Astrocyte (in vitro differentiated cells and primary cell): Measurements from ENCODE around the gene LIN28B. TPM values are rescaled to one million over a fixed set of nuclear protein-coding genes. Genes with fewer than 3 reads are reported as not detected.
A peak's percentile ranks its signal among the peaks of the same experiment; 100 is the strongest.

ENCODE experiments used
- DNase-seq: peaks from one replicate; pipeline ENCODE4 v3.0.0-alpha.2; 2010; ENCODE audit warnings: low read depth
- FAIRE-seq: peaks from 2 replicates; lab custom pipeline; 2011; peaks lifted over from hg19 to GRCh38; lab: Jason Lieb, UNC
- H2AFZ ChIP-seq: 2 replicates; pipeline ENCODE4 v1.6.0; 2012; ENCODE audit warnings: low read depth, low read length, inconsistent platforms
- H3K27ac ChIP-seq: 2 replicates; pipeline ENCODE4 v1.5.1; 2011; ENCODE audit warnings: low read depth, low read length, inconsistent platforms
- H3K27me3 ChIP-seq: 2 replicates; pipeline ENCODE4 v1.6.0; 2011; ENCODE audit warnings: low read length, inconsistent platforms; ENCODE audit not compliant: insufficient read depth
- H3K36me3 ChIP-seq: 2 replicates; pipeline ENCODE4 v1.5.1; 2011; ENCODE audit warnings: low read length, inconsistent platforms; ENCODE audit not compliant: insufficient read depth
- H3K4me1 ChIP-seq: 2 replicates; pipeline ENCODE4 v1.5.1; 2011; ENCODE audit warnings: low read length, inconsistent platforms; ENCODE audit not compliant: insufficient read depth
- H3K4me2 ChIP-seq: 2 replicates; pipeline ENCODE4 v1.6.0; 2012; ENCODE audit warnings: low read length, inconsistent platforms
- H3K4me3 ChIP-seq: 2 replicates; pipeline ENCODE4 v1.5.1; 2011; ENCODE audit warnings: low read depth, mild to moderate bottlenecking, low read length, inconsistent platforms; ENCODE audit not compliant: insufficient read depth
- H3K79me2 ChIP-seq: 2 replicates; pipeline ENCODE4 v1.6.0; 2012; ENCODE audit warnings: mild to moderate bottlenecking, low read length, inconsistent platforms; ENCODE audit not compliant: insufficient read depth
- H3K9ac ChIP-seq: 2 replicates; pipeline ENCODE4 v1.6.0; 2012; ENCODE audit warnings: mild to moderate bottlenecking, low read length, inconsistent platforms
- H3K9me3 ChIP-seq: 2 replicates; pipeline ENCODE4 v1.5.1; 2012; ENCODE audit warnings: low read depth, mild to moderate bottlenecking, low read length, inconsistent platforms; ENCODE audit not compliant: insufficient read depth
- H4K20me1 ChIP-seq: 2 replicates; pipeline ENCODE4 v1.6.0; 2012; ENCODE audit warnings: low read length, inconsistent platforms; ENCODE audit not compliant: insufficient read depth
- H3K27ac Mint-ChIP-seq: one replicate; pipeline ENCODE4 v1.8.0; 2021; ENCODE audit warnings: mild to moderate bottlenecking, mixed read lengths; ENCODE audit not compliant: unreplicated experiment
- H3K27me3 Mint-ChIP-seq: one replicate; pipeline ENCODE4 v1.8.0; 2021; ENCODE audit warnings: low read depth, mixed read lengths; ENCODE audit not compliant: unreplicated experiment
- H3K36me3 Mint-ChIP-seq: one replicate; pipeline ENCODE4 v1.8.0; 2021; ENCODE audit warnings: low read depth, mixed read lengths; ENCODE audit not compliant: unreplicated experiment
- H3K4me1 Mint-ChIP-seq: one replicate; pipeline ENCODE4 v1.8.0; 2021; ENCODE audit warnings: low read depth, mixed read lengths; ENCODE audit not compliant: unreplicated experiment
- H3K4me3 Mint-ChIP-seq: one replicate; pipeline ENCODE4 v1.8.0; 2021; ENCODE audit warnings: mild to moderate bottlenecking, moderate library complexity, mixed read lengths; ENCODE audit not compliant: unreplicated experiment
- H3K9me3 Mint-ChIP-seq: one replicate; pipeline ENCODE4 v1.8.0; 2021; ENCODE audit warnings: mild to moderate bottlenecking, mixed read lengths; ENCODE audit not compliant: unreplicated experiment
- EZH2 ChIP-seq: IDR thresholded peaks from 2 replicates; pipeline ENCODE4 v1.6.1; 2012; ENCODE audit warnings: mild to moderate bottlenecking, low read length, inconsistent platforms; ENCODE audit not compliant: insufficient read depth
- total RNA-seq: library from RNA; stranded (reverse); gene quantifications from 2 replicates; pipeline ENCODE4 v1.2.1, GENCODE V29; 2021
- TF ChIP-seq, protein P1 (sequence below): IDR thresholded peaks from 2 replicates; pipeline ENCODE4 v1.5.1; 2011; ENCODE audit warnings: low read depth, mild to moderate bottlenecking, inconsistent platforms, low read length, moderate library complexity; ENCODE audit not compliant: insufficient read depth

LIN28B gene
- total RNA-seq, 1 donor from 2014 or later: 29.0 TPM

DNA sequence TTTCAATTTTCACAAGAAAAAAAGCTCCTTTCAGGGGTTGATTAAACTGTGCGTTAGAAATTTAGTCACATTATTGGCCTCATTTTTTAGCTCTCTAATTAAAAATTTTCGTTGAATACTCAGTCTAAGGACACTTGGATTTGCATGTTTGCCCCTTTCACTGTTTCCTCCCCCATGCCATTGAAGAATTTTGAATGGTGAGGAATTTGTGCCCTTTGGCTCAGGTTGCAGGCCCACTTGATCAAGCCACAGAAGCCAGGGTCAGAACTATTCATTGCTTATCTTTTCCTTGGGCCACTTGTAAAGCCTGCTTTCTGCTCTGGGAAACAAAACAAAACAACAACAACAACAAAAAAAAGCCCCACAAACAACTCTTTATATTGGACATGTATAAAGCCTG, 12.2 kb downstream of the LIN28B start:
- Mint-ChIP-seq H3K27me3 (no peaks in the 10 kb centered on the region), H3K9me3 (no peaks in the 10 kb centered on the region), H3K36me3 (no peaks in the 10 kb centered on the region), H3K4me3 (no peak overlapping the region), H3K27ac (peak overlapping the region; percentile 41), H3K4me1 (peaks cover 18% of the 10 kb centered on the region)
- no peaks in the 10 kb centered on the region for H3K9me3 ChIP-seq
- no peak overlapping the region for H3K4me2 ChIP-seq
- no peaks in the 10 kb centered on the region for H4K20me1 ChIP-seq
- no peaks in the 10 kb centered on the region for H3K27me3 ChIP-seq
- FAIRE-seq (no peak), DNase-seq (no peak)
- TF ChIP-seq EZH2: no peak
- TF ChIP-seq, protein P1, sequence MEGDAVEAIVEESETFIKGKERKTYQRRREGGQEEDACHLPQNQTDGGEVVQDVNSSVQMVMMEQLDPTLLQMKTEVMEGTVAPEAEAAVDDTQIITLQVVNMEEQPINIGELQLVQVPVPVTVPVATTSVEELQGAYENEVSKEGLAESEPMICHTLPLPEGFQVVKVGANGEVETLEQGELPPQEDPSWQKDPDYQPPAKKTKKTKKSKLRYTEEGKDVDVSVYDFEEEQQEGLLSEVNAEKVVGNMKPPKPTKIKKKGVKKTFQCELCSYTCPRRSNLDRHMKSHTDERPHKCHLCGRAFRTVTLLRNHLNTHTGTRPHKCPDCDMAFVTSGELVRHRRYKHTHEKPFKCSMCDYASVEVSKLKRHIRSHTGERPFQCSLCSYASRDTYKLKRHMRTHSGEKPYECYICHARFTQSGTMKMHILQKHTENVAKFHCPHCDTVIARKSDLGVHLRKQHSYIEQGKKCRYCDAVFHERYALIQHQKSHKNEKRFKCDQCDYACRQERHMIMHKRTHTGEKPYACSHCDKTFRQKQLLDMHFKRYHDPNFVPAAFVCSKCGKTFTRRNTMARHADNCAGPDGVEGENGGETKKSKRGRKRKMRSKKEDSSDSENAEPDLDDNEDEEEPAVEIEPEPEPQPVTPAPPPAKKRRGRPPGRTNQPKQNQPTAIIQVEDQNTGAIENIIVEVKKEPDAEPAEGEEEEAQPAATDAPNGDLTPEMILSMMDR: no peak
- H3K4me1 ChIP-seq: no peaks in the 10 kb centered on the region
- no peaks in the 10 kb centered on the region for H3K36me3 ChIP-seq
- no peaks in the 10 kb centered on the region for H3K79me2 ChIP-seq
- H3K4me3 ChIP-seq: no peak overlapping the region
- no peak overlapping the region for H3K9ac ChIP-seq
- no peak overlapping the region for H3K27ac ChIP-seq
- no peak overlapping the region for H2AFZ ChIP-seq

DNA sequence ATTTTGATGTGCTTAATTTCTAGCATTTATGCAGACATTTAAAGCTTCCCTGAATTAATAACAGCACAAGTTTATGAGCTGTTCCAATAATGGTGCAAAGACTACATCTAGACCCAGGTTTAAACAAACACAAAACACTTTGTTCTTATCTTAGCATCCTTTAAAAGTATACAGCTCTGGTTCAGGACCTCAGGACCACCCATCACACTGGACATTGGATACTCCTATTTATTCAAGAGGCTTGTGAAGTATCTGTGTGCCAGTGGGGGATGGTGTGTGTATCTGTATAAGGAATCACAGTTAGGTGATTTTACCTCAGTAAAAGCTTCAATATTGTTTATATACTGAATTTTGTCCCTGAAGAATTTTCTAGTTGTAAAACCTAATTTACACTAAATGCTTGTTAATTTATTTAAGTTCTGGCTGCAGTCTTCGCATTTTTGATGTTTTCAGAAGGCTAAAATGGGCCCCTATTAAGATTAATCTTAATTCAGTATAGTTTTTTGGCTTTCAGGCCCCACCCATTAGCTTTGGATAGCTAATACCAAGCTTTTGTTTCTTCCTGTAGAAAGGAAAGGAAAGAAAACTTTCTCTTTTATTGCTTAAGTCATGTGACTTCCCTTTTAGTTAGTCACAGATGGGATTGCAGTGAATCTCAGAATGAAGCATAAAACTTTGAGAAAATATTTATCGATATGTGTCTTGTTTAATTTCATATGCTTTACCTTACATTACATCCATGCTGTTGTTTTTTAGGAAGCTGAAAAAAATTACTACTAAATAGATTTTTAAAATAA, 13.1 kb downstream of the LIN28B start:
- Mint-ChIP-seq H3K27me3 (no peaks in the 10 kb centered on the region), H3K4me1 (peaks cover 18% of the 10 kb centered on the region), H3K4me3 (no peak overlapping the region), H3K27ac (peak overlapping the region; percentile 58), H3K36me3 (no peaks in the 10 kb centered on the region), H3K9me3 (no peaks in the 10 kb centered on the region)
- no peak overlapping the region for H3K27ac ChIP-seq
- H3K4me2 ChIP-seq: no peak overlapping the region
- no peak overlapping the region for H3K9ac ChIP-seq
- no peaks in the 10 kb centered on the region for H3K9me3 ChIP-seq
- no peak overlapping the region for H3K4me3 ChIP-seq
- no peaks in the 10 kb centered on the region for H4K20me1 ChIP-seq
- no peak overlapping the region for H2AFZ ChIP-seq
- TF ChIP-seq, protein P1: no peak
- no peak for TF ChIP-seq EZH2
- H3K27me3 ChIP-seq: no peaks in the 10 kb centered on the region
- no peaks in the 10 kb centered on the region for H3K79me2 ChIP-seq
- DNase-seq (no peak), FAIRE-seq (no peak)
- no peaks in the 10 kb centered on the region for H3K36me3 ChIP-seq
- no peaks in the 10 kb centered on the region for H3K4me1 ChIP-seq

DNA sequence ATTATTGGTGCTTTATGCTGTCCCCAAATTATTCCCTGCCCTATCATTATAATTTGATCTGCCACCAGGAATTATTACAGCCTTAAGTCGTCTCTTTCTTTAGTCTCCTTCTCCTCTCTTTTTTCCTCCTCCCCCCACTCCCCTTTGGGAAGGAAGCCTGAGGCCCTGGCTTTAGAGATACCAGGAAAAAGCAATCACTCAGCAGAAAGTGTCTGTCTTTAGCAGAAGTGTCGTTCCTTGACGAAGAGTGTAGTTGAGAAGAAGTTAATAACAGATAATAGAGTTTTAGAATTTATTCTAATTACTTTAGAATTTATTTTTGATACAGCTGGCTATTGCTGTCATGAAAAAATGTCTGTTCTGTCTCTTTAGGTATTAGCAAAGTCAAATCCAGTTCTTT, 16.5 kb downstream of the LIN28B start:
- Mint-ChIP-seq H3K4me1 (peaks cover 18% of the 10 kb centered on the region), H3K4me3 (no peak overlapping the region), H3K9me3 (no peaks in the 10 kb centered on the region), H3K27ac (peak overlapping the region; percentile 41), H3K27me3 (no peaks in the 10 kb centered on the region), H3K36me3 (no peaks in the 10 kb centered on the region)
- Histone ChIP-seq H4K20me1 (no peaks in the 10 kb centered on the region), H3K36me3 (no peaks in the 10 kb centered on the region), H3K79me2 (no peaks in the 10 kb centered on the region), H3K4me2 (no peak overlapping the region), H2AFZ (no peak overlapping the region), H3K27me3 (peaks cover 5% of the 10 kb centered on the region), H3K27ac (no peak overlapping the region), H3K9me3 (no peaks in the 10 kb centered on the region), H3K4me1 (no peaks in the 10 kb centered on the region), H3K9ac (no peak overlapping the region), H3K4me3 (no peak overlapping the region)
- TF ChIP-seq EZH2: no peak
- TF ChIP-seq, protein P1: no peak
- no peak for DNase-seq
- FAIRE-seq: no peak
